Suprapubic skin (tissue), 4 donors: ENCODE results near the gene PLAAT4. TPM values are rescaled to one million over a fixed set of nuclear protein-coding genes. Genes with fewer than 3 reads are reported as not detected.

Source experiments
- DNase-seq, 2 donors: peaks; one replicate each; pipeline ENCODE4 v3.0.0-alpha.2; 2019; ENCODE audit warnings: low spot score in 2 of 2
- H3K27ac ChIP-seq: fragments of 200-600 bp; sonication (generic); one replicate; pipeline ENCODE4 v1.5.1; 2019
- H3K27me3 ChIP-seq: fragments of 200-600 bp; sonication (generic); one replicate; pipeline ENCODE4 v1.5.1; 2019
- H3K36me3 ChIP-seq: fragments of 200-600 bp; sonication (generic); one replicate; pipeline ENCODE4 v1.5.1; 2019
- H3K4me1 ChIP-seq: fragments of 200-600 bp; sonication (generic); one replicate; pipeline ENCODE4 v1.5.1; 2019
- H3K4me3 ChIP-seq: fragments of 200-600 bp; sonication (generic); one replicate; pipeline ENCODE4 v1.5.1; 2019; ENCODE audit warnings: mild to moderate bottlenecking
- H3K9me3 ChIP-seq: fragments of 200-600 bp; sonication (generic); one replicate; pipeline ENCODE4 v1.5.1; 2019
- EP300 ChIP-seq: sonication (generic); formaldehyde crosslinking; IDR thresholded peaks from one replicate; pipeline ENCODE4 v1.6.1; 2017; ENCODE audit warnings: antibody characterized with exemption
- POLR2A ChIP-seq, 2 donors: fragments of 450-650 bp; IDR thresholded peaks; one replicate each; pipeline ENCODE4 v1.6.1; 2017; ENCODE audit warnings: antibody characterized with exemption in 2 of 2, mild to moderate bottlenecking in 2 of 2, moderate library complexity in 2 of 2
- POLR2AphosphoS5 ChIP-seq, 3 donors: sonication (generic); formaldehyde crosslinking; IDR thresholded peaks; one replicate each; pipeline ENCODE4 v1.6.1; 2017; ENCODE audit warnings: antibody characterized with exemption in 3 of 3
- WGBS: methylation state at CpG from one replicate; pipeline ENCODE4 v1.1.5; 2018; 5-methylcytosine and 5-hydroxymethylcytosine counted together
- total RNA-seq, 4 donors: library from RNA; depleted of rRNA; stranded (reverse); fragments of >200 nt; gene quantifications; one replicate each; pipeline ENCODE4 v1.1.0, GENCODE V29; 2016
- TF ChIP-seq, protein P1 (sequence below), 2 donors: fragments of 200-600 bp in 1 of 2; fragments of 450-650 bp in 1 of 2; sonication (generic) in 1 of 2; IDR thresholded peaks; one replicate each; pipeline ENCODE4 v1.5.1; 2016 to 2019; ENCODE audit warnings: antibody characterized with exemption in 2 of 2, mild to moderate bottlenecking in 1 of 2, moderate library complexity in 1 of 2

The PLAAT4 gene
- total RNA-seq, 4 donors from 2014 or later: 3.3 to 14.1 (median 4.6) TPM; not detected in 1

DNA sequence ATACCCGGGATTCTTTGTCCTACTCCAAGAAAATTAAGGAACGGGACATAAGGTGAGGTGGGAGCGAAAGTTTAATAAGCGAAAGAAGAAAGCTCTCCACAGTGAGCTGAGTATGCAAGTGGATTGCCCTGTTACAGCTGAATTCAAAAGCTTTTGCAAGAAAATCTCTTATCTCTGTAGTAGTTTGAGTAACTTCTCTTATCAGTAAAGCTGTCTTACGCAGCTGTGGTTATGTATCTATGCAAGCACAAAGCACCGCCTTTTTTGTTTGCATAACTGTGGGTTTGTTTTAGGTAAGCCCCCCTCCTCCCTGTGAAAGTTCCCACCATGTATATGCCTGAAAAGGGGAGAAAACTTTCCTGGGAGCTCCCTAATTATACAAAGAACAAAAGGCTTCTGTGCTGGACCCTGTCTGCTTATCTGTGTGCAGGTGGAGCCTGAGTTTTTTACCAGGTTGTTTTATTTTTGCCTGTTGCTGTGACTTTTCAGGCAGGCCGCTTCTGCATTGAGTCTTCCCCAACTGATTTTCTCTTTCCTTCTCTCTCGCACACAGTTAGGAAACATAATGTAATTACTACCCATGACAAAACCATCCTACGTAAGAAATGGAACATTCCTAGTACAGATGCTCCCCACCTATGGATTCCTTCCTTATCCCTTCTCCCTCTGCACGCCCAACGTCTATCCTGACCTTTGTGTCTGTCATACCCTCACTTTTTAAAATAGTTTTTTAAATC, 44.8 kb upstream of the PLAAT4 start:
- WGBS: 50% methylated on average over 11 of the region's 11 CpGs
- Histone ChIP-seq H3K27ac (no peak overlapping the region), H3K4me1 (peaks cover 31% of the 10 kb centered on the region), H3K9me3 (no peaks in the 10 kb centered on the region), H3K27me3 (no peaks in the 10 kb centered on the region), H3K36me3 (no peaks in the 10 kb centered on the region), H3K4me3 (peak overlapping the region; percentile 59)
- TF ChIP-seq POLR2A (IDR thresholded peaks at IDR 0.05): no peak
- no peak for TF ChIP-seq EP300
- TF ChIP-seq, protein P1, sequence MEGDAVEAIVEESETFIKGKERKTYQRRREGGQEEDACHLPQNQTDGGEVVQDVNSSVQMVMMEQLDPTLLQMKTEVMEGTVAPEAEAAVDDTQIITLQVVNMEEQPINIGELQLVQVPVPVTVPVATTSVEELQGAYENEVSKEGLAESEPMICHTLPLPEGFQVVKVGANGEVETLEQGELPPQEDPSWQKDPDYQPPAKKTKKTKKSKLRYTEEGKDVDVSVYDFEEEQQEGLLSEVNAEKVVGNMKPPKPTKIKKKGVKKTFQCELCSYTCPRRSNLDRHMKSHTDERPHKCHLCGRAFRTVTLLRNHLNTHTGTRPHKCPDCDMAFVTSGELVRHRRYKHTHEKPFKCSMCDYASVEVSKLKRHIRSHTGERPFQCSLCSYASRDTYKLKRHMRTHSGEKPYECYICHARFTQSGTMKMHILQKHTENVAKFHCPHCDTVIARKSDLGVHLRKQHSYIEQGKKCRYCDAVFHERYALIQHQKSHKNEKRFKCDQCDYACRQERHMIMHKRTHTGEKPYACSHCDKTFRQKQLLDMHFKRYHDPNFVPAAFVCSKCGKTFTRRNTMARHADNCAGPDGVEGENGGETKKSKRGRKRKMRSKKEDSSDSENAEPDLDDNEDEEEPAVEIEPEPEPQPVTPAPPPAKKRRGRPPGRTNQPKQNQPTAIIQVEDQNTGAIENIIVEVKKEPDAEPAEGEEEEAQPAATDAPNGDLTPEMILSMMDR (IDR thresholded peaks at IDR 0.05): no peak
- no peak for TF ChIP-seq POLR2AphosphoS5 (IDR thresholded peaks at IDR 0.05)
- no peak for DNase-seq

DNA sequence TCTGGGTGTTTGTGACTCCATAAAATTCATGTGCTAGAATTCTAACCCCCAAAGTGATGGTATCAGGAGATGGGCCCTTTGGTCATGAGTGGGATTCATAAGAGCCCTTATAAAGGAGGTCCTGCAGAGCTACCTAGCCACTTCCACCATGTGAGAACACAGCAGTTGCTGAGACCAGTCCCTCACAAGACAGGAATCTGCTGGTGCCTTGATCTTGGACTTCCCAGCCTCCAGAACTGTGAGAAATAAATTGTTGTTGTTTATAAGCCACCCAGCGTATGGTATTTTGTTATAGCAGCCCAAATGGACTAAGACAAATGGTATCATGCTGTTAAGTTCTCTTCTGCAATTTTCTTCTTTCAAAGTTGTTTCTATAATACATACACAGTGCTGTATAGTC, 44.2 kb upstream of the PLAAT4 start:
- DNase-seq: no peak
- Histone ChIP-seq H3K36me3 (no peaks in the 10 kb centered on the region), H3K9me3 (no peaks in the 10 kb centered on the region), H3K4me3 (no peak overlapping the region), H3K4me1 (peaks cover 31% of the 10 kb centered on the region), H3K27ac (no peak overlapping the region), H3K27me3 (no peaks in the 10 kb centered on the region)
- 95% methylated on average over 1 of the region's 1 CpG for WGBS
- TF ChIP-seq, protein P1 (IDR thresholded peaks at IDR 0.05): no peak
- TF ChIP-seq POLR2AphosphoS5 (IDR thresholded peaks at IDR 0.05) (no peak), POLR2A (IDR thresholded peaks at IDR 0.05) (no peak), EP300 (no peak)

DNA sequence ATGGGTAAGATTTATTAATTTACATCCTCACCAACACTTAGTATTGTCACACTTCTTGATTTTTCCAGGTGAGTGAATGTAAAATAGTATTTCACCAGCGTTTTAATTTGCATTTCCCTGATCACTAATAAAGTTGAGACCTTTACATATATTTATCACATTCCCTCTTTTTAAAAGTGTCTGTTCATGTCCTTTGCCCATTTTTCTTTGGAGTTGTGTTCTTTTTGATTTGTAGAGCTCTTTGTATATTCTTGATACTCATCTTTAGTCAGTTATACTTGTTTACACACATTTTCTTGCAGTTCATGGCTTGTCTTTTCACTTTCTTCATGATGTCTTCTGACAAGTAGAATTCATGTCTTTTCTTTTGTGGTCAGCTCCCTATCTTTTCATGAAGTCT, 43.5 kb upstream of the PLAAT4 start:
- Histone ChIP-seq H3K4me1 (peaks cover 31% of the 10 kb centered on the region), H3K36me3 (no peaks in the 10 kb centered on the region), H3K4me3 (no peak overlapping the region), H3K27ac (no peak overlapping the region), H3K9me3 (no peaks in the 10 kb centered on the region), H3K27me3 (no peaks in the 10 kb centered on the region)
- DNase-seq: no peak
- WGBS: 93% methylated on average over 1 of the region's 1 CpG
- TF ChIP-seq, protein P1 (IDR thresholded peaks at IDR 0.05): no peak
- TF ChIP-seq POLR2AphosphoS5 (IDR thresholded peaks at IDR 0.05): no peak
- TF ChIP-seq POLR2A (IDR thresholded peaks at IDR 0.05): no peak
- no peak for TF ChIP-seq EP300

DNA sequence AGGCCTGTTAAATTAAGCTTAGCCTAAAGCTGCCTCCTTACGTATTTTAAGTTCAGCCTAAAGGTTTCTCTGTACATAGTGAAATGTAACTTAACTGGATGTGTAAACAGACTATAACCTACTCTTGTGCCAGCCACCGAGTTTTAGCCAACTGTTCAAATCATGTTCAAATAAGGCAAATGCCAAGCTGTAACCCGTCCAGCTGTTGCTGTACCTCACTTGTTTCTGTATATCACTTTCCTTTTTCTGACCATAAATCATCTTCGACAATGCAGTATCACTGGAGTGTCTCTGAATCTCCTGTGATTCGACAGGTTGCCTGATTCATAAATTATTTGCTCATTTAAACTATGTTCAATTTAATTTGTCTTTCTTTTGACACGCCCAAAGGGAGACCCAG, 41.6 kb upstream of the PLAAT4 start:
- DNase-seq: no peak
- Histone ChIP-seq H3K36me3 (no peaks in the 10 kb centered on the region), H3K27ac (no peak overlapping the region), H3K9me3 (peaks cover 3% of the 10 kb centered on the region), H3K4me1 (peaks cover 22% of the 10 kb centered on the region), H3K4me3 (no peak overlapping the region), H3K27me3 (no peaks in the 10 kb centered on the region)
- 64% methylated on average over 6 of the region's 6 CpGs for WGBS
- no peak for TF ChIP-seq POLR2A (IDR thresholded peaks at IDR 0.05)
- TF ChIP-seq, protein P1 (IDR thresholded peaks at IDR 0.05): no peak
- no peak for TF ChIP-seq EP300
- TF ChIP-seq POLR2AphosphoS5 (IDR thresholded peaks at IDR 0.05): no peak

DNA sequence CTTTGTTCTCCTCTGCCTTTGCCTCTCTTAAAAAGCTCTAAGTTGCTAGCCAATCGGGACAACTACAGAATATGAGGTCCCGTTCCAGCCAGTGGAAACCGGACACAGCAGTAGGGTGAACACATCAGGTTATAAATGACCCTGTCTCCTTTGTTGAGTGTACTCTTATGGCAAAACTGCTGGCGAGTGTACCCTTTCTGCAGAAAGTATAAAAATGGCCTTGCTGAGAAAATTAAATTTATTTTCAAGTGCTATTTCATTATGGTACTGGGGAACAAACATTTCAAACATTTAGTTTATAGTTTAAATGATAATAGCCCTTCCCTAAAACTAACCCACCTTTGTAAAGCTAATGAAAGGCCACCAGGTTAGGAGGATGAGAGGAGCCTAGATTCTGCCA, 36.7 kb upstream of the PLAAT4 start:
- Histone ChIP-seq H3K36me3 (no peaks in the 10 kb centered on the region), H3K27ac (no peak overlapping the region), H3K27me3 (no peaks in the 10 kb centered on the region), H3K9me3 (peaks cover 8% of the 10 kb centered on the region), H3K4me1 (no peaks in the 10 kb centered on the region), H3K4me3 (no peak overlapping the region)
- 95% methylated on average over 4 of the region's 4 CpGs for WGBS
- no peak for DNase-seq
- TF ChIP-seq POLR2AphosphoS5 (IDR thresholded peaks at IDR 0.05) (no peak), EP300 (no peak), POLR2A (IDR thresholded peaks at IDR 0.05) (no peak)
- TF ChIP-seq, protein P1 (IDR thresholded peaks at IDR 0.05): no peak
